ENCODE data around the gene SYT6. TPM values are rescaled to one million over a fixed set of nuclear protein-coding genes. Genes with fewer than 3 reads are reported as not detected.

The SYT6 gene
- total RNA-seq, 1 experiment from 2014 or later = not detected

GRCh38 chr1:114054148-114054547 is 99.5 kb downstream of the SYT6 start:
- RAD21 ChIA-PET (ENCODE audit: low non-redundant PET in 1 of 2, low total read pairs in 2 of 2, uncharacterized antibody in 2 of 2, unreplicated experiment in 2 of 2) = no interaction called here
- Histone ChIP-seq H3K9ac (ENCODE audit: low read length) (no peak overlapping the region), H3K79me2 (ENCODE audit: insufficient read depth, low read length) (no peaks in the 10 kb centered on the region), H2AFZ (ENCODE audit: low read depth, low read length, poor library complexity, severe bottlenecking) (no peak overlapping the region), H3K9me2 (ENCODE audit: insufficient read depth) (no peaks in the 10 kb centered on the region), H3K27me3 (ENCODE audit: insufficient read depth, low read length) (no peaks in the 10 kb centered on the region), H3K4me2 (ENCODE audit: low read length) (no peak overlapping the region), H3K4me3 (replicated peaks in 1 of 2; ENCODE audit: low read depth in 1 of 2, low read length in 2 of 2) (no peak overlapping the region), H3K27ac (ENCODE audit: low read depth, low read length) (no peak overlapping the region), H4K20me1 (ENCODE audit: insufficient read depth) (no peaks in the 10 kb centered on the region), H3K9me3 (ENCODE audit: control insufficient read depth in 1 of 2, insufficient read depth in 1 of 2, low read depth in 1 of 2, low read length in 2 of 2) (no peaks in the 10 kb centered on the region), H3K36me3 (ENCODE audit: control insufficient read depth in 1 of 2, insufficient read depth in 2 of 2, low read length in 2 of 2) (no peaks in the 10 kb centered on the region), H3K4me1 (ENCODE audit: control insufficient read depth in 1 of 2, insufficient read depth in 2 of 2, low read length in 2 of 2) (no peaks in the 10 kb centered on the region)
- intact Hi-C loops (cut with micrococcal nuclease) = no loop called here
- BruUV-seq (replicated peaks) = no TSS peak
- ATAC-seq (no peak), DNase-seq (ENCODE audit: low read depth, low spot score) (no peak)
- no peak for TF ChIP-seq SP1 (IDR thresholded peaks at IDR 0.05; ENCODE audit: low read depth)
- no peak for TF ChIP-seq CBX3 (IDR thresholded peaks at IDR 0.05; ENCODE audit: low read depth)
- TF ChIP-seq ATF3 (IDR thresholded peaks at IDR 0.05) = no peak
- TF ChIP-seq JUND (IDR thresholded peaks at IDR 0.05) = no peak
- TF ChIP-seq ZFX (IDR thresholded peaks at IDR 0.05) = no peak
- no peak for TF ChIP-seq FOSL1 (IDR thresholded peaks at IDR 0.05; ENCODE audit: low read depth)
- TF ChIP-seq TCF7L2 (IDR thresholded peaks at IDR 0.05; ENCODE audit: borderline replicate concordance, extremely low read depth, insufficient read depth, insufficient read length) = no peak
- TF ChIP-seq SIN3A (IDR thresholded peaks at IDR 0.05; ENCODE audit: low read depth) = no peak
- POLR2A ChIA-PET = no interaction called here
- CTCF ChIA-PET = no interaction called here

- ATAC-seq = no peak
- no peaks in the 10 kb centered on the region for H3K4me1 ChIP-seq (ENCODE audit: control insufficient read depth in 1 of 2, insufficient read depth in 2 of 2, low read length in 2 of 2)
- peaks cover 11% of the 10 kb centered on the region; the same call in 1 of the 2 replicates for H3K27me3 ChIP-seq (ENCODE audit: insufficient read depth, low read length)
- ChIA-PET POLR2A (no interaction called here), CTCF (no interaction called here), RAD21 (ENCODE audit: low non-redundant PET in 1 of 2, low total read pairs in 2 of 2, uncharacterized antibody in 2 of 2, unreplicated experiment in 2 of 2) (no interaction called here)
- no peaks in the 10 kb centered on the region for H3K9me2 ChIP-seq (ENCODE audit: insufficient read depth)
- H3K27ac ChIP-seq (ENCODE audit: low read depth, low read length) = no peak overlapping the region
- no TSS peak for BruUV-seq (replicated peaks)
- H3K9me3 ChIP-seq (ENCODE audit: control insufficient read depth in 1 of 2, insufficient read depth in 1 of 2, low read depth in 1 of 2, low read length in 2 of 2) = no peaks in the 10 kb centered on the region
- intact Hi-C loops (cut with micrococcal nuclease) = no loop called here
- H3K36me3 ChIP-seq (ENCODE audit: control insufficient read depth in 1 of 2, insufficient read depth in 2 of 2, low read length in 2 of 2) = no peaks in the 10 kb centered on the region
- H3K79me2 ChIP-seq (ENCODE audit: insufficient read depth, low read length) = no peaks in the 10 kb centered on the region
- H4K20me1 ChIP-seq (ENCODE audit: insufficient read depth) = no peaks in the 10 kb centered on the region
- no peak for DNase-seq (ENCODE audit: low read depth, low spot score)
- no peak overlapping the region for H2AFZ ChIP-seq (ENCODE audit: low read depth, low read length, poor library complexity, severe bottlenecking)
- H3K4me3 ChIP-seq (replicated peaks in 1 of 2; ENCODE audit: low read depth in 1 of 2, low read length in 2 of 2) = no peak overlapping the region
- TF ChIP-seq EZH2phosphoT487 (IDR thresholded peaks at IDR 0.05; ENCODE audit: borderline replicate concordance) = no peak
- TF ChIP-seq ATF3 (IDR thresholded peaks at IDR 0.05) = no peak
- TF ChIP-seq POLR2AphosphoS5 (IDR thresholded peaks at IDR 0.05; ENCODE audit: low read depth, low read length) = no peak
- TF ChIP-seq CTCF (IDR thresholded peaks at IDR 0.05 in 2 of 3, conservative IDR thresholded peaks at IDR 0.05 in 1 of 3; ENCODE audit: borderline replicate concordance in 1 of 3, insufficient read depth in 1 of 3, low read depth in 2 of 3, low read length in 2 of 3) = no peak
- no peak for TF ChIP-seq MAX (IDR thresholded peaks at IDR 0.05)
- TF ChIP-seq TCF7L2 (IDR thresholded peaks at IDR 0.05; ENCODE audit: borderline replicate concordance, extremely low read depth, insufficient read depth, insufficient read length) = no peak
- no peak overlapping the region for H3K9ac ChIP-seq (ENCODE audit: low read length)
- no peak overlapping the region for H3K4me2 ChIP-seq (ENCODE audit: low read length)
Observed at GRCh38 chr1:114048232-114048631, 105.4 kb downstream of the SYT6 start.
